Right forelimb (tissue), 1 donor: ENCODE results near the gene ANKS1A.
"Not testable (repeated sequence)": the region's sequence is repeated elsewhere in the genome, so short reads cannot be mapped to it uniquely, and the experiment has no call there.

Experiments
- DNase-seq: peaks from one replicate; pipeline ENCODE4 v3.0.0-alpha.2; 2018

The ANKS1A gene

GRCh38 chr6:34884996-34885395 is 4.1 kb upstream of the ANKS1A start:
- DNase-seq = no peak

GRCh38 chr6:34885837-34886236 is 3.2 kb upstream of the ANKS1A start:
- not testable (repeated sequence) for DNase-seq

- peak; percentile 94 for DNase-seq
Observed at GRCh38 chr6:34887753-34888513, 1.1 kb upstream of the ANKS1A start, which contains the start of gene TAF11. Gene TAF11 (minus strand): TSS chr6:34888042. CDS start chr6:34887957, 85 bp downstream.

- no peak for DNase-seq
Observed at GRCh38 chr6:34888514-34888856, 570 bp upstream of the ANKS1A start.

GRCh38 chr6:34890533-34890925 is 1.5 kb downstream of the ANKS1A start:
- DNase-seq = no peak

GRCh38 chr6:34891296-34891695 is 2.2 kb downstream of the ANKS1A start:
- no peak for DNase-seq

GRCh38 chr6:34894693-34895092 is 5.6 kb downstream of the ANKS1A start:
- no peak for DNase-seq

GRCh38 chr6:34897130-34897529 is 8.1 kb downstream of the ANKS1A start:
- no peak for DNase-seq

- no peak for DNase-seq
Observed at GRCh38 chr6:34897716-34898115, 8.7 kb downstream of the ANKS1A start.

- not testable (repeated sequence) for DNase-seq
Observed at GRCh38 chr6:34899748-34900147, 10.7 kb downstream of the ANKS1A start.

GRCh38 chr6:34900321-34901031 is 11.4 kb downstream of the ANKS1A start:
- DNase-seq = no peak

- DNase-seq = no peak
Observed at GRCh38 chr6:34901930-34902329, 12.9 kb downstream of the ANKS1A start.

GRCh38 chr6:34904990-34905613 is 16.0 kb downstream of the ANKS1A start:
- DNase-seq = no peak

- no peak for DNase-seq
Observed at GRCh38 chr6:34906826-34907225, 17.8 kb downstream of the ANKS1A start.

GRCh38 chr6:34908194-34908593 is 19.1 kb downstream of the ANKS1A start:
- DNase-seq = no peak

- DNase-seq = no peak
Observed at GRCh38 chr6:34909320-34909883, 20.3 kb downstream of the ANKS1A start.

- DNase-seq = no peak
Observed at GRCh38 chr6:34911822-34912221, 22.8 kb downstream of the ANKS1A start.

- no peak for DNase-seq
Observed at GRCh38 chr6:34912715-34913464, 23.8 kb downstream of the ANKS1A start.

GRCh38 chr6:34914358-34914757 is 25.3 kb downstream of the ANKS1A start:
- DNase-seq = no peak

GRCh38 chr6:34916348-34916967 is 27.4 kb downstream of the ANKS1A start:
- no peak for DNase-seq

GRCh38 chr6:34917626-34918285 is 28.7 kb downstream of the ANKS1A start:
- DNase-seq = no peak

GRCh38 chr6:34919651-34920050 is 30.6 kb downstream of the ANKS1A start:
- no peak for DNase-seq
